Measurements from ENCODE around the gene CRISPLD2.

CRISPLD2 gene

GRCh38 chr16:84926462-84926861 is 106.7 kb downstream of the CRISPLD2 start:
- TF ChIP-seq CTCF (IDR thresholded peaks at IDR 0.05; ENCODE audit: borderline replicate concordance, insufficient read depth, low read depth, low read length), result no peak
- no peak overlapping the region for H3K4me3 ChIP-seq (ENCODE audit: low read depth, low read length)

GRCh38 chr16:84927621-84928591 is 108.1 kb downstream of the CRISPLD2 start:
- no peak for TF ChIP-seq CTCF (IDR thresholded peaks at IDR 0.05; ENCODE audit: borderline replicate concordance, insufficient read depth, low read depth, low read length)
- H3K4me3 ChIP-seq (ENCODE audit: low read depth, low read length), result no peak overlapping the region

- no peak overlapping the region for H3K4me3 ChIP-seq (ENCODE audit: low read depth, low read length)
Observed at GRCh38 chr16:84928679-84929420, 109.1 kb downstream of the CRISPLD2 start.

GRCh38 chr16:84929421-84930297 is 109.9 kb downstream of the CRISPLD2 start:
- no peak overlapping the region for H3K4me3 ChIP-seq (ENCODE audit: low read depth, low read length)
- TF ChIP-seq CTCF (IDR thresholded peaks at IDR 0.05; ENCODE audit: borderline replicate concordance, insufficient read depth, low read depth, low read length), result no peak

More at GRCh38 chr16:84928679-84929420, 109.1 kb downstream of the CRISPLD2 start:
- TF ChIP-seq CTCF (IDR thresholded peaks at IDR 0.05; ENCODE audit: borderline replicate concordance, insufficient read depth, low read depth, low read length), result no peak

- no peak overlapping the region for H3K4me3 ChIP-seq (ENCODE audit: low read depth, low read length)
- no peak for TF ChIP-seq CTCF (IDR thresholded peaks at IDR 0.05; ENCODE audit: borderline replicate concordance, insufficient read depth, low read depth, low read length)
Observed at GRCh38 chr16:84930298-84931106, 110.7 kb downstream of the CRISPLD2 start.

GRCh38 chr16:84931107-84931494 is 111.3 kb downstream of the CRISPLD2 start:
- no peak for TF ChIP-seq CTCF (IDR thresholded peaks at IDR 0.05; ENCODE audit: borderline replicate concordance, insufficient read depth, low read depth, low read length)
- H3K4me3 ChIP-seq (ENCODE audit: low read depth, low read length), result no peak overlapping the region

All from GM12875 (cell line).